NCI-H2196 (cell line): ENCODE data around the gene HERC6.
A peak's percentile ranks its signal among the peaks of the same experiment; 100 is the strongest.
"Not testable (repeated sequence)": the region's sequence is repeated elsewhere in the genome, so short reads cannot be mapped to it uniquely, and the experiment has no call there.

Experiments used
- DNase-seq: peaks from one replicate; lab custom pipeline; 2025; ENCODE audit not compliant: unreplicated experiment; lab: John Stamatoyannopoulos, UW

The HERC6 gene

DNA sequence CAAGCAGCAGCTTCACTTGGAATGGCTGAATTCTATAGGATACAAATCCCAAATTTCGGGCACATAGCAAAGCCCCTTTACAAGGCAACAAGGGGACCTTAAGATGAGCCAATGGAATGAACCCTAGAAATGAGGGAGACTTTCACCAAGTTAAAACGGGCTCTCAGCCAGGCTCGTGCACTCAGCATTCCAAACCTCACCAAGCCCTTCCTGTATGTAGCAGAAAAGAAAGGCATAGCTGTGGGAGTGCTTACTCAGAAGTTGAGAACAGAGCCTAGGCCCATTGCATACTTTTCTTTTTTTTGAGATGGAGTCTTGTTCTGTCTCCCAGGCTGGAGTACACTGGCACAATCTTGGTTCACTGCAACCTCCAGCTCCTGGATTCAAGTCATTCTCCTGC, 67.5 kb downstream of the HERC6 start:
- DNase-seq = no peak

DNA sequence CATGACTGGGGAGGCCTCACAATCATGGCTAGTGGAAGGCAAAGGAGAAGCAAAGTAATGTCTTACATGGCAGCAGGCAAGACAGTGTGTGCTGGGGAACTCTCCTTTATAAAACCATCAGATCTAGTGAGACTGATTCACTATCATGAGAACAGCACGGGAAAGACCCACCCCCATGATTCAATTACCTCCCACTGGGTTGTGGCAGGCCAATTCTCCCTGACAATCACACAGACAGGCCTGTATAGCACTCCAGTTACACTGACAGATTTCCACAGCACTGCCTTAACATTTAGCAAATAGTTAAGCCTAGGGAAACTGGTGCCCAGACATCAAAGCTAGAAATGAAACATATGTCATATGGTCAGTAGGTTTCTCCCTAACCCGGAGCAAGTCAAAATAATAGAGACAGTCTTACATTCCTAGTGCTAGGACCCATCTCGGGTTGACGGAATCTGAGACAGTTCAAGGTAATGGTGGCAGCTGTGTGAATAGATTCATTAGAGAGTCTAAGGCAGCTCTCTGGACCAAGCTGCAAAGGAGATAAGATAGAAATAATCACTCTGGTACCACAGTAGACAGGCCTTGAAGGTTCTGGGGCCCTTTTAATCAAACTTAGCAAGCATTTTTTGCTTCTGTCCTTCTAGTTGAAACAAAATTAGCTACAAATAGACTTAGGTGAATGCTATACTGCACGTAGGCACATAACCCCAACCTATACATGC, 68.9 kb downstream of the HERC6 start:
- no peak for DNase-seq

DNA sequence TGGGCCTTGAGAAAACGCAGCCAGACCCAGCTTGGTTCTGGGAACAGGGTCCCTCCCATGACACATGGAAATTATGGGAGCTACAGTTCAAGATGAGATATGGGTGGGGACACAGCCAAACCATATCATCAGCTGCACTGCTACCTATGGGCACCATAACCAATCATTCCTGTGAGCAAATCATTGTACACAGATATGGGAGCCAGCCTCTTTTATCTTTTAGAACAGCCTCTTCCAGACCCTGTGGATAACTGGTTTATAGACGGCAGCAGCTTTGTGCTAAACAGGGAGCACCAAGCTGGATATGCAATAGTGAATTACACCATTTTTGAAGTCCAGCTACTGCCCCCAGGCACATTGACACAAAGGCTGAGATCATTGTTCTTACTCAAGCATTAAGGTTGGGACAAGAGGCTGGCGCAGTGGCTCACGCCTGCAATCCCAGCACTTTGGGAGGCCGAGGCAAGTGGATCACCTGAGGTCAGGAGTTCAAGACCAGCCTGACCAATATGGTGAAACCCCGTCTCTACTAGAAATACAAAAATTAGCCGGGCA, 69.6 kb downstream of the HERC6 start:
- DNase-seq = not testable (repeated sequence)

DNA sequence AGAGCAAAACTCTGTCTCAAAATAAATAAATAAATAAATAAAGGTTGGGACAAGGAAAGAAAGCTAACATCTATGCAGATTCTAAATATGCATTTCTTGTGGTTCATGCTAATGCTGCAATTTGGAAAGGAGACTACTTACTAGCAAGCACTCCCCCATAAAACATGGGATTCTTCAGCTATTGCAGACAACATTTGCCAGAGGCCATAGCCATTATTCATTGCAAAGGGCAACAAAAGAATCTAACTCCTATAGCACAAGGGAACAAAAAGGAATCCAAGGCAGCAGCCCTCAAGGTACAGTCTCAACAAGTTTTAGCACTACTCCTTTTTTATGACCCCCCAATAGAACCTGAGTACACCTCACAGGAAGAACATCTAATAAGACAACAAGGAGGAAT, 70.2 kb downstream of the HERC6 start:
- DNase-seq = no peak

DNA sequence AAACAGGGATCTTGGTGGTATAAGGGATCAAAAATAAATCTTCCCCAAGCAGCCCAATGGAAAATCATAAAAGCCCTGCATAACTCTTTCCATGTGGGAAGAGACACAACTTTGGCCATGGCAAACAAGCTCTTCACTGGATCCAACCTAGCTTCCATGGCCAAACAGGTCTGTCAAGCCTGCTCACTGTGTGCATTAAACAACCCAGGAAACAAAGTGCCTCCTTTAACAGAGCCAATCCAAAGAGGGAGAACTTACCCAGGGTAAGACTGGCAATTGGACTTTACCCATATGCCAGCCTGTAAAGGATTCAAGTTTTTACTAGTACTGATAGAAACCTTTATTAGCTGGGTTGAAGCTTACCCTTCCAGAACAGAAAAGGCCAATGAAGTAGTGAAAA, 70.6 kb downstream of the HERC6 start:
- no peak for DNase-seq

DNA sequence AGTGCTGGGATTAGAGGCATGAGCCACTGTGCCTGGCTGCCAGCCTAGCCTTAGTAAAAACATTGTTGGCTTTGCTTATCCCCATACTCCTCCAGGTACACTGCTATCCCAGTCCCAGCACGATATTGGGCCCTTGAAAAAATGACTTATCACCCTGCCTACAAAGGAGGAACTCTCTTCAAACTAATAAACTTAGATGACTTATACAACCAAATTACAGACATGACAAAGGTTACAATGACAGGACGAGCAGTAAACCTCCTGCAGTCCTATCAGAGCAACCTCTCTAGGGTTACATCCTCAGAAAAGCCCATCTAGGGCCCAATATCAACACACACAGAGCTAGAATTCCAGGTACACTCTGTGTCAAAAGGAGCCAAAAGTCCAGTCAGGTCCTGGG, 72.6 kb downstream of the HERC6 start:
- DNase-seq = no peak

DNA sequence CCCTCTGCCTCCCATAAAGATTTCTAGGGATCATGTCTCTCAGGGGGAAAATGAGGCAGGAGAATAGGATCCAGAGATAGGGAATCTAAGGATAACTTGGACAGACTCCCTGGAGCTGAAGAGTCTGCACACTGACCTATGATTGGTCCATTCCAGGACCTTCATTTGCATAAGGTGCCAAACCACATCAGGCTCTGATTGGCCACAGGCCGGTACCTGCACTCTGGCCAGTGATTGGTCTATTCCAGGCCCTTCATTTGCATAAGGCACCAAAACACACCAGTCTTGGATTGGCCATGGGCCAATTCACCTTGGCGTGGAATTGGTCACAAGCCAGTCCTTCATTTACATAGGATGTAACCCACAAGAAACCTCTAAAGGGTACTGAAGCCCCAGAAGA, 74.3 kb downstream of the HERC6 start:
- DNase-seq = no peak

DNA sequence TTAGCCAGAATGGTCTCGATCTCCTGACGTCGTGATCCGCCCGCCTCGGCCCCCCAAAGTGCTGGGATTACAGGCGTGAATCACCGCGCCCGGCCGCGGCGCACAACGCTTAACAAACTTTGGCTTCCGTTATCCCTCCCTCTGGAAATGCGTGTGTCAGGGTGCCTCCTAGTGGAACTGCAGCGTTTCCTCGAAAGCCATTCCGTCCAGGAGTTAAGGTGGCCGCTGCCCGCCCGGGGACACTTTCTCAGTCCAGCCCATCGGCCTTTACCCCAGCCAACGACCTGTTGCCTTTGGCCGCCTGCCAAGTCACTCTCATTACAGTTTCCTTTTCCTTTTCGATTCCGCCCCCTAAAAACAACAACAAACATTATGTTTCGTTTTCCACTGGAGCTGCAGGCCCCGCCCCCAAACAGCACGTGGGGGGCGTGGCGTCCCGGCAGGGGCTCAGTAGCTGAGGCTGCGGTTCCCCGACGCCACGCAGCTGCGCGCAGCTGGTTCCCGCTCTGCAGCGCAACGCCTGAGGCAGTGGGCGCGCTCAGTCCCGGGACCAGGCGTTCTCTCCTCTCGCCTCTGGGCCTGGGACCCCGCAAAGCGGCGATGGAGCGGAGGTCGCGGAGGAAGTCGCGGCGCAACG, 78.1 kb downstream of the HERC6 start, which contains the start of gene HERC5:
HERC5 (plus strand) TSS at position 450 of the 637 bp plus-strand sequence; CDS start at position 601, 151 bp downstream.
- DNase-seq = peak; percentile 83

DNA sequence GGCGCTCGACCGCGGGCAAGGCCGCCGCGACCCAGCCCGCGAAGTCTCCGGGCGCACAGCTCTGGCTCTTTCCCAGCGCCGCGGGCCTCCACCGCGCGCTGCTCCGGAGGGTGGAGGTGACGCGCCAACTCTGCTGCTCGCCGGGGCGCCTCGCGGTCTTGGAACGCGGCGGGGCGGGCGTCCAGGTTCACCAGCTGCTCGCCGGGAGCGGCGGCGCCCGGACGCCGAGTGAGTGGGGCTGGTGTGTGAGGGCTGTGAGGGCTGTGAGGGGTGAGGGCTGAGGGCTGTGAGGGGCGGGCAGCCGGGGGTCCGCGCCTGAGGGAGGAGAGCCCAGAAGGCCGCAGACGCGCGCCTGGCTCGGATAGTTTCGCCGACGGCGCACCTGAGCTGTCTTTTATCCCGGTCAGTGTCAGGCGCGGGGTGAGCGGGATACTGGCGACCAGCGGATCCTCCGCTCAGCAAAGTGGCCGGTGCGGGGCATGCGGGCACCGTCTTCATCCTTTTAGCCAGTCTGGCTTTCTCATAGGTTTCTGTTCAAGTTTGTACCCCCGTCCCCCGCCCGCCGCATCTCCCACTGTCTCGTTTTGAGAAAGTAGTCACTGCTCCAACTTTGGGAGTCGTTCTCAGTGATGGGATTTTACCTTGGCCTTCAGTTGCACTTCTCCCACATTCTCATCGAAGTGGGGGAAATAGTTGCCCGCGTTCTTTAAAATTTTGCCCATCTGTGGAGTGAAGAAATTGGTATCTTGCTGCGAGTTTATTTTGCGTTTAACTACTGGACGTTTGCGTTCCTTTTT, 78.9 kb downstream of the HERC6 start:
- DNase-seq = no peak

DNA sequence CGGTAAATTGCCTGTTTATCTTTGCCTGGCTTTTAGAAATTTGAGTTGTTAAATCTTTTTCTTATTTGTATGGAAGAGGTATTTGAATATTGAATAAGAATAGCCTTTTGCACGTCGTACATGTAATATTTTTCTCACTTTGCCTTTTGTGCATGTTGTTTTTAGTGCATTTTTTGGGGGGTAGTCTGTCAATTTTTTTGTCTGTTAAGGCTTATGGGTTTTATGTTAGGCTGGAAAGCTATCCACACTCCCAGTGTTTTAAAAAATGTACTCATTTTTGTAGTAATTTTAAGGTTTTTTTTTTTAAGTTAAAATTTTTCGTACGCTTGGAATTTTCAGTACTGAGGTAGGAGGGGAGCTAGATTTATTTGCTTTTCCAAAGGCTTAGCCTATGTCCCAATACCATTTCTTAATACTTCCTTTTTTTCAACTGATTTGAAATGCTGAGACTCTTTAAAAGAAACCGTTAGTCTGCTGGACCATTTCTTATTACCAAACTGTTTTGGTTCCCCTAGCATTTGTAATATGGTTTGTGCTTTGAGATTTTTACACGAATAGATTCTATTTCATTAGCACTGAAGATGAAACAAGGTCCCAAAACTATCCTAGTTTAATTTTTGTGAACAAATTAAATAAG, 79.6 kb downstream of the HERC6 start:
- no peak for DNase-seq

DNA sequence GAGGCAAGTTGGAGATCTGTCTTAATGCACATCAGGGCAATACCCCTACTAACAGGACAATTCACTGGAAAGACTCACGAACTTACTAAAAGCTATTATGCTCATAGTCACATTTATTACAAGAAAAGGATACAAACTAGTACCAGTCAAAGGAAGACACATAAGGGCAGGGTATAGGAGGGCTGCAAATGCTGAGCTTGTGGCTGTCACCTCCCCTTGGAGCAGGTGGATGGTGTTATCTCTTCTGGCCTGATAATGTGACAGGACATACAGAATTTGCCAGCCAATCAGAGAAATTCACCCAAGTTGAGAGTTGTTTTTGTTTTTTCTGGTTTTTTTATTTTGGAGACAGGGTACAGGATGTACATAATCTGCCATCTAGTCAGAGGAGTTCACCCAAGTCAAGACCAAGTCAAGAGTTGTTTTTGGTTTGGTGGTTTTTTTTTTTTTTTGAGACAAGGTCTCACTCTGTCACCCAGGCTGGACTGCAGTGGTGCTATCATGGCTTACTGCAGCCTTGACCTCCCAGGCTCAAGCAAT, 87.1 kb downstream of the HERC6 start:
- no peak for DNase-seq

DNA sequence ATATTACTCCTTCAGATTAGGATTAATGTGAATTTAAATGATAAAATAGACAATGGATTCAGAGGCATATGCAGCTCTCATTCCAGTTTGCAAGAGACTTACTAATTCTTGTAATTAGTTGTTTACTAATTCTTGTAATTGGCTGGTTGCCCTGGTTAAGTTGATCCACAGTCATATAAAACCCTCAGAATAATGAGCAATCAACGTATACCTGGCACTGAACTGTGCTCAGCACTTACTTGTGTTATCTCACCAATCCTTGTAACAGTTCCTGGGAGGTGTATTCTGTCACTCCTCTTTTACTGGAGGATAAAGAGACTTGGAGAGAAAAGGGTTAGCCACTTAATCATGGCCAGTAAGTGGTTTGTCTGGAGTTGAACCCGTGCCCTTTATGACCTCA, 88.7 kb downstream of the HERC6 start:
- no peak for DNase-seq

DNA sequence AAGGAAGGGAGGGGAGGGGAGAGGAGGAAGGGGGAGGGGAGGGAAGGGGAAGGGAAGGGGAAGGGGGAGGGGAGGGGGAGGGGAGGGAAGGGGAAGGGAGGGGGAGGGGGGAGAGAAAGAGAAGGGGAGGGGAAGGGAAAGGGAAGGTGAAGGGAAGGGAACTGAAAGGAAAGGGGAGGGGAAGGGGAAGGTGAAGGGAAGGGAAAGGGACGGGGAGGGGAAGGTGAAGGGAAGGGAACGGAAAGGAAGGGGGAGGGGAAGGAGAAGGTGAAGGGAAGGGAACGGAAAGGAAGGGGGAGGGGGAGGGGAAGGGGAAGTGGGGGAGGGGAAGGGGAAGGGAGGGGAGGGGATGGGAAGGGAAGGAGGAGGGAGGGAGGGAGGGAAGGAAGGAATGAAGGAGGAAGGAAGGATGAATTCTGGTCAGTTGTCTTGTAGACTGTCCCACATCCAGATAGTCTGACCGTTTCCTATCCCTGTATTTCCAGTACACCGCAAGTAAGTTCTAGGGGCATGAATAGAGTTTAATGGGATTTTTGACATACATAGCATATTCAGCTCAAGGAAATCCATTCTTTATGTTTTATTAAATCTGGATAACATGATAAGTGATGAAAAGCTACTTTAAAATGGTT, 98.7 kb downstream of the HERC6 start:
- DNase-seq = no peak

DNA sequence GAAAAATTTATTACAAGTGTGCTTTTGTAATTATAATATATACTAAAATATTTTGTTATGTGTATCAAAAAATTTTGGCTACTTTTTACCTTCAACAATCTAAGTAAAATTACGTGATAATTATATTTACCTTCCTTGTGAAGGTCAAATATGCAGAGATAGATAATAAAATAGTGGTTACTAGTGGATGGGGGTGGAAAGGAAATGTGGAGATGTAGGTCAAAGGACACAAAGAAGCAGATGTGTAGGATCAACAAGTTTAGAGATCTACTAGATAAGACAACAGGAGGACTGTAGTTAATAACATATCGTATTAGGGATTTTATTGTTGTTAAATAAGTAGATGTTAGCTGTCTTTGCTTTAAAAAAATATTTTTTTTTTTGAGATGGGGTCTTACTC, 99.6 kb downstream of the HERC6 start:
- DNase-seq = no peak

DNA sequence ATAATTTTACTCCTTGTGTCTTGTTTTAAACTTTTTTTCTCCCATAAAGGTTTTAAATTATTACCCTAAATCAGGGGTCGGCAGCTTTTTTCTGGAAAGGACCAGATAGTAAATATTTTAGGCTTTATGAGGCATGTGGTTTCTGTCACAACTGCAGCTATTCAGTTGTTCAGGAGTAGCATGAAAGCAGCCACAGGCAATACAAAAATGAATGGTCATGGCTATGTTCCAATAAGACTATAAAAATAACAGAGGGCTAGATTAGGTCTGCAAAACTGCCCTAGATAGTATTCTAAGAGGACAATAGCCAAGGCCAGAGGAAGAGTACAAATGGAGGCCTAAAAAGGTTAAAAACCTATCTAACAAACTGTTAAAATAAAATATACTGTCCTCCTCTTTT, 102.9 kb downstream of the HERC6 start:
- DNase-seq = no peak

DNA sequence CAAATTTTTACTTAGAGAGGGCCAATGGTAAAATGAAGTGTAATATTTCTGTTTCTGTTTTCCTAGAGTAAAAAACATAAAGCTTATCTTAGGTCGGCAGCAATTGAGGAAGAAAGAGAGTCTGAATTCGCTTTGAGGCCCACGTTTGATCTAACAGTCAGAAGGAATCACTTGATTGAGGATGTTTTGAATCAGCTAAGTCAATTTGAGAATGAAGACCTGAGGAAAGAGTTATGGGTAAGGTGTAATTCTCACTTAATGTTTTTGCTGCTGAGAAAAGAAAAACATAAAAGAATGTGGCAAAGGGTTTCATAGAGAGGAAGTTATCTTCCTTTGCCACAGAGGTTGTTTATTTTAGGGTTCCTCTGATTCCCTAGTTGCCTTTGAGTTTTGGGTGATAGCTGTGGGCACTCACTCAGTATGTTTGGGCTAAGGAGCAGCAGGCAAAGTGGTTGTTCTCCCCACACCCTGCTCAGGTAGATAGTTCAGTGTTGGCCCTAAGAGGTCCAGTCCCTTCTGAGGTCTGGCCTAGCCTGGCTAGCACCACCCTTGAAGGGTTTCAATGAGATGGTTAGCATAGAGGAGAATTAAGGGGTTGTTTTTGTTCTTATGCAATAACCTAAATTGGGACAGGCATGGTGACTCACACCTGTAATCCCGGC, 110.6 kb downstream of the HERC6 start:
- no peak for DNase-seq
